KOPT-K1 (cell line): ENCODE data around the gene RTTN.

Source experiments
- H3K27ac ChIP-seq: fragments of 200-600 bp; sonication (generic); 2 replicates; pipeline ENCODE4 v1.5.1; 2016; ENCODE audit warnings: antibody characterized with exemption, mild to moderate bottlenecking, low read depth, low read length; ENCODE audit not compliant: poor library complexity, severe bottlenecking
- H3K36me3 ChIP-seq: fragments of 200-600 bp; sonication (generic); 2 replicates; pipeline ENCODE4 v1.5.1; 2017; ENCODE audit warnings: antibody characterized with exemption, mild to moderate bottlenecking, low read length, moderate library complexity; ENCODE audit not compliant: insufficient read depth
- H3K9me3 ChIP-seq: fragments of 200-600 bp; sonication (generic); 2 replicates; pipeline ENCODE4 v1.5.1; 2017; ENCODE audit warnings: antibody characterized with exemption, low read length, mild to moderate bottlenecking; ENCODE audit not compliant: insufficient read depth, poor library complexity, severe bottlenecking

Gene RTTN

GRCh38 chr18:70221156-70221914 is 15.8 kb upstream of the RTTN start:
- Histone ChIP-seq H3K9me3 (no peaks in the 10 kb centered on the region), H3K27ac (no peak overlapping the region), H3K36me3 (no peaks in the 10 kb centered on the region)

DNA sequence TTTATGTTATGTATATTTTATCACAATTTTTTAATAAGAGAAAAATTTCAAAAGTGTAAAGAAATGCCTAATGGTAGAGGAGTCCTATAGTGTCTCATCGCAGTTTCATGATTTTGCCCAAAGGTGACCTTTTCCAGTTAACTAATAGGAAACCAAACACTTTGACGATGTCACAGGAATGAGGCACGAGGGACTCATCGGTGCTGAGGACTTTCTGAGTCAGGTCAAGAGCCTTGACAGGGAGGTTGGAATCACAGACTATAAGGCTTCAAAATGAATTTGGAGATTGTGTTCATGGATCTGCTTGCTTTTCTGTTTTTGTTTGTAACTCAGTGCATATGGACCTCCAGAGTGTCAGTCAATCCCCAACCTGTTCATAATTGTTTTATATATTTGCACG is 15.1 kb upstream of the RTTN start:
- Histone ChIP-seq H3K9me3 (no peaks in the 10 kb centered on the region), H3K27ac (no peak overlapping the region), H3K36me3 (no peaks in the 10 kb centered on the region)

GRCh38 chr18:70219688-70220087 is 14.2 kb upstream of the RTTN start:
- no peaks in the 10 kb centered on the region for H3K36me3 ChIP-seq
- no peaks in the 10 kb centered on the region for H3K9me3 ChIP-seq
- no peak overlapping the region for H3K27ac ChIP-seq

GRCh38 chr18:70216788-70217187 is 11.3 kb upstream of the RTTN start:
- Histone ChIP-seq H3K36me3 (no peaks in the 10 kb centered on the region), H3K9me3 (no peaks in the 10 kb centered on the region), H3K27ac (no peak overlapping the region)

DNA sequence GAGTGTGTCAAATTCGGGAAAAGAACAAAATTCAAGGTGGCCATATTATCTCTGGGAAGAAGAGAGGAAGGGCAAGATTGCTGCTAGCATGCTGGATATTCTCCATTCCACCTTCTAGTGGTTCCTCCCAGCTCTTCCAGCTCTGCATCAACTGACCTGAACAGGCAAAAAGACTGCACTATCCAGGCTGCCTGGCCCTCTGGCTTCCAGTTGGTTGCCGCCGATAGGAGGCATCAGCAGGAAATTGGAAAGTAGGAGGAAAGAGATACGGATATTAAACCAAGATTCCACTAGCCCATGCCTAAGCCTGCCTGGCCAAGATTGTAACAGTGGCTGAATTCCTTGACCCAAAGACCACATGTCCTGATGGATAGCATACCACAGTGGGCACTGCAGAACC is 1.7 kb upstream of the RTTN start:
- H3K27ac ChIP-seq, result no peak overlapping the region
- H3K36me3 ChIP-seq, result peaks cover 19% of the 10 kb centered on the region
- H3K9me3 ChIP-seq, result no peaks in the 10 kb centered on the region

DNA sequence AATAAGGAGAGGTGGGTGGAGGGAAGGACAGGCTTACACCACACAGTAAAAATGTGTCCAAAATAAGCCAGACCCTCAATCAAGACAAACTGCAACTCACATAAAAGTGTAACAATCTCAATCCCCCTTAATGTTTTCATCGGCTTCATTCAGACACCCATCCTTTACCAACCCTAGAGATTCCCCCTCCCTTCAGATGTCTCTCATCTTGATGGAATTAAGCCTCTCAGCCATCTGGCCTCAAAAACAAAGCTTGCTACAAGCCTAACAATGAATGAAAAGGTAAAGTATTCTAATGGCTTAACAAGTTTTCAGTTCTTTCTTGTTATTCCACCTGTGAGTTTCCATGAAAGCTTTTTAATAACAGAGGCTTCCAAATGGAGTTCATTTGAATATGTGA is 5.2 kb downstream of the RTTN start:
- Histone ChIP-seq H3K36me3 (peaks cover 85% of the 10 kb centered on the region), H3K9me3 (no peaks in the 10 kb centered on the region), H3K27ac (no peak overlapping the region)

DNA sequence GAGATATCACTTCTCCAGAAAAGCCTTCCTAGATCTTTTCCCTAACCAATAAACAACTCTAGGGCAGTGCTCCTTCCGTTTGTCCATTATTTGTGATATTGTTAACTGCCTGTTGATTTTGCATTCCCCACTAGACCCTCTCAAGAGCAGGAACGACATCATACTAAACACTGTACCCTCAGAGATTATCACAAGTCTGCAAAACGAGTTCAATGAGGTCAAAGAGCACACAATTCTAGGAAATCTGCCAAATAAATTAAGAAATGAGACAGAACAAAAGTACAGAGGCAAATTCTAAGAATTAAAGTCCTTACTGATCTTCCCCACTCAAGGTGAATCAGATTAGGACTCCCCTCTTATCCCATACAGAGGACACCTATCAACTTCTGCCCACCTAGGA is 7.6 kb downstream of the RTTN start:
- peaks cover 97% of the 10 kb centered on the region for H3K36me3 ChIP-seq
- no peaks in the 10 kb centered on the region for H3K9me3 ChIP-seq
- H3K27ac ChIP-seq, result no peak overlapping the region

DNA sequence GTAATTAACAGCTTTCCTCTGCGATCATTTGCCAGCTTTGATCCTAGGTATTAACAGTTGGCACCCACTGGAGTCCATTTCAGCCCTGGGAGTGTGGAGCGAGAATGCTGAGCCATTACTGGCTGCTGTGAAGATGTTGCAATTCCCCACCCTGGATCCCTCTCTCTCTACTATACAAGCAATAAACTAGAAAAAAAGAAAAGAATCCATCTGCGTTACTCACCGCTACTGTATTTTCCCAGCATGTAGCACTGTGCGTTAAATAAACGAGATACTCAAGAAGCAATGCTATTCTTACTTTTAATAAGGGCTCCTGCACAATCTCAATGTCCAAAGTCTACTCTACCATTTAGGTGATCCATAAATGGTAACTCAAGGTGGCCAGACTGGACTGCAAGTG is 8.5 kb downstream of the RTTN start:
- Histone ChIP-seq H3K9me3 (no peaks in the 10 kb centered on the region), H3K27ac (no peak overlapping the region), H3K36me3 (peaks cover 97% of the 10 kb centered on the region)

DNA sequence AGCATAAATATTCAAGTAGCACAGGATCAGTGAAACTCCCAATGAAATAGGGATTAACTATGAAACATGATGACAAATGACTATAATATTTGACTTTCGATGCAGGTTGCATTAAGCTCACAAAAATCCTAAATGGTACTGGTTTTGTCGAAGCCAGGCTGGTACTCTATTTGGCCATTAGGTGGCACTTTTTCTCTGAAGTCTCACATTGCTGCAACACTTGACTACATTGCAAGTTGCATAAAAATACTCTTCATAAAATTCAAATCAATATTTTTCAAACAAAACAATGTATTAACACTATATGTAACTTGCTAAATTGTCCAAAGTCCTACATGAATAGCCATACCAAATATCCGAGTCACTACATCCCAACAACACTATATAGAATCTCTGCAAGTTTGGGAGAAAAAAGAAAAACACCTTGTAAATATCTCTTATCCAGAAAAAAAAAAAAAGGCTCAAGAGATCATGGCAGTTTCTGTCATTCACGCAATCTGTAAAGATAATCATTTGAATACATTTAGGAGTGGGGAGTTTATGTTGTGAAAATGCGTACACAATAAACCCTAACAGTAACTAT is 9.5 kb downstream of the RTTN start:
- Histone ChIP-seq H3K9me3 (no peaks in the 10 kb centered on the region), H3K36me3 (peaks cover 100% of the 10 kb centered on the region), H3K27ac (no peak overlapping the region)

- no peaks in the 10 kb centered on the region for H3K9me3 ChIP-seq
- no peak overlapping the region for H3K27ac ChIP-seq
- peaks cover 100% of the 10 kb centered on the region for H3K36me3 ChIP-seq
Measured at GRCh38 chr18:70195014-70195614, 10.4 kb downstream of the RTTN start.

DNA sequence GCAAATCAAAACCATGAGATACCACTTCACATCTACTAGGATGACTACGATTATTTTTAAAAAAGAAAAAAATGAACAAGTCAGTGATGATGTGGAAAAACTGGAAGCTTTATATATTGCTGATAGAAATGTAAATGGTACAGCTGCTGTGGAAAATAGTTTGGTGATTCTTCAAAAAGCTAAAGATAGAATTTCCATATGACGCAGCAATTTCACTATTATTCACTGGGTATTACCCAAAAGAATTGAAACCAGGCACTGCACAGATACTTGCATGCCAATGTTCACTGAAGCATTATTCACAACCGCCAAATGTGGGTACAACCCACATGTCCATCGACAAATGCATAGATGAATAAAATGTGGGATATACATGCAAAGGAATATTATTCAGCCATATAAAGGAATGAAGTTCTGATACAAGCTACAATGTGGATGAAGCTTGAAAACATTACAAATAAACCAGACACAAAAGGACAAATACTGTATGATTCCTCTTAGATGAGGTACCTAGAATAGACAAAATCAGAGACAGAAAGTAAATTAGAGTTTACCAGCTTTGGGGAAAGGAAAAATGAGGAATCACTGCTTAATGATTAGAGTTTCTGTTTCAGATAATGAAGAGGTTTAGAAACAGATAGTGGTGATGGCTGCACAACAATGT is 11.1 kb downstream of the RTTN start:
- H3K27ac ChIP-seq, result no peak overlapping the region
- peaks cover 100% of the 10 kb centered on the region for H3K36me3 ChIP-seq
- H3K9me3 ChIP-seq, result no peaks in the 10 kb centered on the region

- no peak overlapping the region for H3K27ac ChIP-seq
- peaks cover 98% of the 10 kb centered on the region for H3K36me3 ChIP-seq
- H3K9me3 ChIP-seq, result no peaks in the 10 kb centered on the region
Measured at GRCh38 chr18:70190529-70190928, 15.0 kb downstream of the RTTN start.

DNA sequence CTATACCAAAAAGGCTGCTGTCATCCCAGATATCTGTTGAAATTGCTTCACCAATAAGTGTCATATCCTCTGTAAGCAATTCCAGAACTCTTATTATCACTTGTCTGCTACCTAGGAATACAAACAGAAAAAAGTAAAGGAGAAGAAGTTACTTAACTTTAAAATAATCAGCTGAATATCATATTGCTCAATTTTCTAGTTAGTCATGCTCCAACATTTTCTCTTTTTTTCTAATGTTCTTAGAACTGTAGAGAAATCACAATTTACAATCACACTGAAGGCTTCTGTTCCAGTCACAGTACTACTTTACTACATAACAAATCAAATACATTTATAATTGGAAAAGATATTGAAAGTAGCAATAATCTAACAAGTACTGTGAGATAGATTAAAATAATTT is 17.4 kb downstream of the RTTN start:
- no peaks in the 10 kb centered on the region for H3K9me3 ChIP-seq
- H3K36me3 ChIP-seq, result peaks cover 94% of the 10 kb centered on the region
- H3K27ac ChIP-seq, result no peak overlapping the region

GRCh38 chr18:70183441-70183840 is 22.0 kb downstream of the RTTN start:
- Histone ChIP-seq H3K36me3 (peaks cover 83% of the 10 kb centered on the region), H3K9me3 (no peaks in the 10 kb centered on the region), H3K27ac (peak overlapping the region; percentile 3)

DNA sequence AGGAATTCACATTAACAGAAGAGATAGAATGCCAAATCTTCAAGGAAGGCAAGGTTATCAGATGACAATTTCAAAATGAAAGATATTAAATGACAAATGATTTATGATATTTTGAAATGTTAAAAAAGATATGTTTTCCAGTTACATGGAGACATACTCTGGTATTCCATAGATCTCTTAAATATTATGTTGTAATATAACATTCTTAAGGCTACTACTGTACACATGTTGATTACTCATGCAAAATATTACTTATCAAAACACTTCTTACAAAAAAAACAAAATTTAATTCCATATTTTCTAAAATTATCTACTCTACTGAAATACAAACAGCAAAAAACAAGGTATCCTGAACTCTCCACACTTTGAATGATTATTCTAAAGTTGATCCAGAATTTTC is 22.9 kb downstream of the RTTN start:
- Histone ChIP-seq H3K36me3 (peaks cover 82% of the 10 kb centered on the region), H3K27ac (no peak overlapping the region), H3K9me3 (no peaks in the 10 kb centered on the region)
